Loucy (cell line): ENCODE measurements around the gene SHROOM2.

ENCODE experiments used
- EZH2phosphoT487 ChIP-seq: fragments of 200-600 bp; IDR thresholded peaks from 2 replicates; pipeline ENCODE4 v1.6.1; 2018; ENCODE audit warnings: antibody characterized with exemption, mild to moderate bottlenecking, moderate library complexity, borderline replicate concordance
- TF ChIP-seq, protein P1 (sequence below): fragments of 200-600 bp; sonication (generic); conservative IDR thresholded peaks from 2 replicates; pipeline ENCODE4 v1.5.1; 2014; ENCODE audit warnings: mild to moderate bottlenecking, antibody characterized with exemption, low read length

DNA sequence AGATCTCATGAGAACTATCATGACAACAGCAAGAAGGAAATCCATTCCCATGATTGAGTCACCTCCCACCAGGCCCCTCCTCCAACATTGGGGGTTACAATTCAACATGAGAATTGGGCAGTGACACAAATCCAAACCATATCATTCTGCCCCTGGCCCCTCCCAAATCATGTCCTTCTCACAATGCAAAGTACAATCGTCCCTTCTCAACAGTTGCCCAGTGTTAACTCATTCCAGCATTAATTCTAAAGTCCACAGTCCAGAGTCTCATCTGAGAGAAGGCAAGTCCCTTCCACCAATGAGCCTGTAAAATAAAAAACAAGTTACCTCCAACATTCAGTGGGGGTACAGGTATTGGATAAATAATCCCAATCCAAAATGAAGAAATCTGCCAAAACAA, 166.1 kb downstream of the SHROOM2 start:
- TF ChIP-seq, protein P1, sequence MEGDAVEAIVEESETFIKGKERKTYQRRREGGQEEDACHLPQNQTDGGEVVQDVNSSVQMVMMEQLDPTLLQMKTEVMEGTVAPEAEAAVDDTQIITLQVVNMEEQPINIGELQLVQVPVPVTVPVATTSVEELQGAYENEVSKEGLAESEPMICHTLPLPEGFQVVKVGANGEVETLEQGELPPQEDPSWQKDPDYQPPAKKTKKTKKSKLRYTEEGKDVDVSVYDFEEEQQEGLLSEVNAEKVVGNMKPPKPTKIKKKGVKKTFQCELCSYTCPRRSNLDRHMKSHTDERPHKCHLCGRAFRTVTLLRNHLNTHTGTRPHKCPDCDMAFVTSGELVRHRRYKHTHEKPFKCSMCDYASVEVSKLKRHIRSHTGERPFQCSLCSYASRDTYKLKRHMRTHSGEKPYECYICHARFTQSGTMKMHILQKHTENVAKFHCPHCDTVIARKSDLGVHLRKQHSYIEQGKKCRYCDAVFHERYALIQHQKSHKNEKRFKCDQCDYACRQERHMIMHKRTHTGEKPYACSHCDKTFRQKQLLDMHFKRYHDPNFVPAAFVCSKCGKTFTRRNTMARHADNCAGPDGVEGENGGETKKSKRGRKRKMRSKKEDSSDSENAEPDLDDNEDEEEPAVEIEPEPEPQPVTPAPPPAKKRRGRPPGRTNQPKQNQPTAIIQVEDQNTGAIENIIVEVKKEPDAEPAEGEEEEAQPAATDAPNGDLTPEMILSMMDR = no peak
- no peak for TF ChIP-seq EZH2phosphoT487
